ENCODE data around the gene UBE2E3.

UBE2E3 gene

GRCh38 chr2:180979749-180980105 is 678 bp upstream of the UBE2E3 start:
- DNase-seq = no peak

- peak in 4 of 5 donors; percentile 7 to 26 (median 14) for DNase-seq
These were observed 822 bp downstream of the UBE2E3 start for GRCh38 chr2:180980943-180981911.

GRCh38 chr2:180983468-180984242 is 3.2 kb downstream of the UBE2E3 start:
- peak in 1 of 5 donors; percentile 31 for DNase-seq

GRCh38 chr2:180985771-180986395 is 5.5 kb downstream of the UBE2E3 start:
- DNase-seq = no peak

GRCh38 chr2:180987146-180987545 is 6.7 kb downstream of the UBE2E3 start:
- DNase-seq = no peak

- DNase-seq = no peak
These were observed 9.9 kb downstream of the UBE2E3 start for GRCh38 chr2:180990337-180990736.

- DNase-seq = no peak
These were observed 10.4 kb downstream of the UBE2E3 start for GRCh38 chr2:180990794-180991193.

GRCh38 chr2:180991361-180991760 is 11.0 kb downstream of the UBE2E3 start:
- DNase-seq = no peak

- no peak for DNase-seq
These were observed 11.4 kb downstream of the UBE2E3 start for GRCh38 chr2:180991820-180992219.

GRCh38 chr2:180992994-180993393 is 12.6 kb downstream of the UBE2E3 start:
- no peak for DNase-seq

- no peak for DNase-seq
These were observed 19.0 kb downstream of the UBE2E3 start for GRCh38 chr2:180999274-180999964.

- DNase-seq = no peak
These were observed 24.4 kb downstream of the UBE2E3 start for GRCh38 chr2:181004647-181005325.

GRCh38 chr2:181005326-181005655 is 24.9 kb downstream of the UBE2E3 start:
- DNase-seq = no peak

- DNase-seq = no peak
These were observed 25.4 kb downstream of the UBE2E3 start for GRCh38 chr2:181005809-181006208.

- no peak for DNase-seq
These were observed 26.9 kb downstream of the UBE2E3 start for GRCh38 chr2:181007086-181007837.

GRCh38 chr2:181008407-181008806 is 28.0 kb downstream of the UBE2E3 start:
- DNase-seq = no peak

GRCh38 chr2:181021199-181021789 is 40.9 kb downstream of the UBE2E3 start:
- DNase-seq = no peak

- DNase-seq = no peak
These were observed 42.2 kb downstream of the UBE2E3 start for GRCh38 chr2:181022652-181023051.

GRCh38 chr2:181025004-181025403 is 44.6 kb downstream of the UBE2E3 start:
- no peak for DNase-seq

- no peak for DNase-seq
These were observed 56.0 kb downstream of the UBE2E3 start for GRCh38 chr2:181036445-181036844.

All from T-helper 1 cell (primary cell).